A673 (cell line): ENCODE data around the gene HDAC1.

Experiments used
- EZH2 ChIP-seq: fragments of 200-600 bp; sonication (generic); IDR thresholded peaks from 2 replicates; pipeline ENCODE4 v1.6.1; 2017; ENCODE audit warnings: borderline replicate concordance, low read depth, mild to moderate bottlenecking, mixed read lengths, antibody characterized with exemption, low read length; ENCODE audit not compliant: poor library complexity, severe bottlenecking
- TF ChIP-seq, protein P1 (sequence below): fragments of 300-800, 200-600 bp; sonication (generic); conservative IDR thresholded peaks from 2 replicates; pipeline ENCODE4 v1.5.1; 2017; ENCODE audit warnings: low read depth, mild to moderate bottlenecking, antibody characterized with exemption, low read length, moderate library complexity, mixed read lengths

DNA sequence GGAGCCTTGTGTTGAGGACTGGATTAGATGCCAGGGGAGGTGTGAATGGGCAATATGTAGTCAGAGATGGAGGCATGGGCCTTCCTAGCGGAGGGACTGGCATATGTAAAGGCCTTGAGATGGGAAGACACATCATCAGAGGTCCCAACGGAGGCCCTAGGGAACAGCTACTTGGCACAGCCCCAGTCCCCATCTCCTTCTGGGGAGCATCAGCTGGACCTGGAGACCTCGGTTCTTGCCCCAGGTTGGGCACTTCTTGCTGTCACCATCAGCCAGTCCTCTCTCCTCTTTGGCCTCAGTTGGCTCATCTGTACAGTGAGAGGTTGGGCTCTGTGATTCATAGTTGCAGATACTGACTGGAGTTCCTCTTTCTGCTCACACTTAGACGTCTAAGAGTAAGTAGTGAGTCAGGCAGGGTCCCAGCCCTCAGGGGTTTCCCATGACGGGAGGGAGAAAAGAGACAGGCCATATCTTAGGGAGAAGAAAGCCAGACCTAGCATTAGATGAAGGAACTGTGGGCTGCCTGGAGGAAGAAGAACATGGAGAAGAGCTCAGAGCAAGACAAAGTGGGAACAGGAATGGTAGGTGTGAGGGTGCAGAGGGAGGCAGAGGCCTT, 47.6 kb downstream of the HDAC1 start:
- TF ChIP-seq, protein P1, sequence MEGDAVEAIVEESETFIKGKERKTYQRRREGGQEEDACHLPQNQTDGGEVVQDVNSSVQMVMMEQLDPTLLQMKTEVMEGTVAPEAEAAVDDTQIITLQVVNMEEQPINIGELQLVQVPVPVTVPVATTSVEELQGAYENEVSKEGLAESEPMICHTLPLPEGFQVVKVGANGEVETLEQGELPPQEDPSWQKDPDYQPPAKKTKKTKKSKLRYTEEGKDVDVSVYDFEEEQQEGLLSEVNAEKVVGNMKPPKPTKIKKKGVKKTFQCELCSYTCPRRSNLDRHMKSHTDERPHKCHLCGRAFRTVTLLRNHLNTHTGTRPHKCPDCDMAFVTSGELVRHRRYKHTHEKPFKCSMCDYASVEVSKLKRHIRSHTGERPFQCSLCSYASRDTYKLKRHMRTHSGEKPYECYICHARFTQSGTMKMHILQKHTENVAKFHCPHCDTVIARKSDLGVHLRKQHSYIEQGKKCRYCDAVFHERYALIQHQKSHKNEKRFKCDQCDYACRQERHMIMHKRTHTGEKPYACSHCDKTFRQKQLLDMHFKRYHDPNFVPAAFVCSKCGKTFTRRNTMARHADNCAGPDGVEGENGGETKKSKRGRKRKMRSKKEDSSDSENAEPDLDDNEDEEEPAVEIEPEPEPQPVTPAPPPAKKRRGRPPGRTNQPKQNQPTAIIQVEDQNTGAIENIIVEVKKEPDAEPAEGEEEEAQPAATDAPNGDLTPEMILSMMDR, result no peak
- TF ChIP-seq EZH2, result no peak
